WTC11 (cell line): ENCODE data around the gene KCNJ1. TPM values are rescaled to one million over a fixed set of nuclear protein-coding genes. Genes with fewer than 3 reads are reported as not detected.

Source experiments
- ATAC-seq: fragments of 200-7000 bp; cut with Tn5 transposase; 2 replicates; pipeline ENCODE4 v1.10.0; 2021; ENCODE audit warnings: mild to moderate bottlenecking, moderate library complexity
- CTCF ChIA-PET: fragments of 300-600 bp; sonication (Branson Sonifier 250); formaldehyde crosslinking; loops from one replicate; lab custom pipeline; 2021; ENCODE audit warnings: antibody characterized with exemption; lab: Charles Lee
- POLR2A ChIA-PET: fragments of 350-600 bp; sonication (Branson Sonifier 250); formaldehyde crosslinking; loops from one replicate; lab custom pipeline; 2021; ENCODE audit warnings: antibody characterized with exemption; lab: Charles Lee
- DNase-seq: peaks from one replicate; pipeline ENCODE4 v3.0.0; 2021; ENCODE audit warnings: low spot score
- H3K27ac Mint-ChIP-seq: 2 replicates; pipeline ENCODE4 v1.8.0; 2021; ENCODE audit warnings: mixed read lengths
- H3K27me3 Mint-ChIP-seq: 2 replicates; pipeline ENCODE4 v1.8.0; 2021; ENCODE audit warnings: low read depth, mild to moderate bottlenecking, moderate library complexity, mixed read lengths
- H3K36me3 Mint-ChIP-seq: 2 replicates; pipeline ENCODE4 v1.8.0; 2021; ENCODE audit warnings: mixed read lengths
- H3K4me1 Mint-ChIP-seq: 2 replicates; pipeline ENCODE4 v1.8.0; 2022; ENCODE audit warnings: mixed read lengths
- H3K4me3 Mint-ChIP-seq: 2 replicates; pipeline ENCODE4 v1.8.0; 2021; ENCODE audit warnings: mild to moderate bottlenecking, moderate library complexity, mixed read lengths
- H3K9me3 Mint-ChIP-seq: 2 replicates; pipeline ENCODE4 v1.8.0; 2021; ENCODE audit warnings: mixed read lengths
- ATF1 ChIP-seq: sonication (generic); formaldehyde crosslinking; IDR thresholded peaks from 2 replicates; pipeline ENCODE4 v1.8.1; 2023; ENCODE audit warnings: mild to moderate bottlenecking, moderate library complexity, missing genetic modification reagents
- ETV6 ChIP-seq: sonication (generic); formaldehyde crosslinking; IDR thresholded peaks from 2 replicates; pipeline ENCODE4 v1.8.1; 2022; ENCODE audit warnings: mild to moderate bottlenecking, missing genetic modification reagents
- NFE2L1 ChIP-seq: sonication (generic); formaldehyde crosslinking; IDR thresholded peaks from 2 replicates; pipeline ENCODE4 v1.8.1; 2023; ENCODE audit warnings: missing genetic modification reagents
- NFYB ChIP-seq: sonication (generic); formaldehyde crosslinking; conservative IDR thresholded peaks from 2 replicates; pipeline ENCODE4 v1.8.0; 2022; ENCODE audit warnings: low read depth, missing genetic modification reagents
- NR1H2 ChIP-seq: sonication (generic); formaldehyde crosslinking; IDR thresholded peaks from 2 replicates; pipeline ENCODE4 v1.9.0; 2021; ENCODE audit warnings: mild to moderate bottlenecking, moderate library complexity, missing genetic modification reagents
- NR2C2 ChIP-seq: sonication (generic); formaldehyde crosslinking; IDR thresholded peaks from 2 replicates; pipeline ENCODE4 v1.8.0; 2022; ENCODE audit warnings: mild to moderate bottlenecking, missing genetic modification reagents
- RORB ChIP-seq: fragments of 250-450 bp; sonication (Bioruptor Pico); IDR thresholded peaks from 2 replicates; pipeline ENCODE4 v1.9.0; 2021; ENCODE audit warnings: mild to moderate bottlenecking
- ZNF263 ChIP-seq: sonication (generic); formaldehyde crosslinking; IDR thresholded peaks from 2 replicates; pipeline ENCODE4 v1.8.1; 2022; ENCODE audit warnings: low read depth, mild to moderate bottlenecking, moderate library complexity, missing genetic modification reagents
- total RNA-seq: library from RNA; stranded (reverse); gene quantifications from 3 replicates; pipeline ENCODE4 v1.2.3, GENCODE V29; 2021
- TF ChIP-seq, protein P1 (sequence below): fragments of 250-450 bp; sonication (Bioruptor Pico); IDR thresholded peaks from 2 replicates; pipeline ENCODE4 v1.9.0; 2021; ENCODE audit warnings: mild to moderate bottlenecking
- TF ChIP-seq, protein P2 (sequence below): fragments of 250-450 bp; sonication (Bioruptor Pico); IDR thresholded peaks from 2 replicates; pipeline ENCODE4 v1.9.0; 2021; ENCODE audit warnings: mild to moderate bottlenecking
- TF ChIP-seq, protein P3 (sequence below): sonication (generic); formaldehyde crosslinking; IDR thresholded peaks from 2 replicates; pipeline ENCODE4 v1.8.0; 2022; ENCODE audit warnings: mild to moderate bottlenecking, missing genetic modification reagents
- TF ChIP-seq, protein P4 (sequence below): sonication (generic); formaldehyde crosslinking; IDR thresholded peaks from 2 replicates; pipeline ENCODE4 v1.8.0; 2023; ENCODE audit warnings: missing genetic modification reagents
- TF ChIP-seq, protein P5 (sequence below): fragments of 250-450 bp; sonication (Bioruptor Pico); IDR thresholded peaks from 2 replicates; pipeline ENCODE4 v1.9.0; 2021; ENCODE audit warnings: moderate library complexity, mild to moderate bottlenecking, inconsistent platforms, borderline replicate concordance
- TF ChIP-seq, protein P6 (sequence below): sonication (generic); formaldehyde crosslinking; IDR thresholded peaks from 2 replicates; pipeline ENCODE4 v1.8.1; 2023; ENCODE audit warnings: mild to moderate bottlenecking, missing genetic modification reagents
- TF ChIP-seq, protein P7 (sequence below): sonication (generic); formaldehyde crosslinking; IDR thresholded peaks from 2 replicates; pipeline ENCODE4 v1.8.1; 2023; ENCODE audit warnings: mild to moderate bottlenecking, missing genetic modification reagents, moderate library complexity
- TF ChIP-seq, protein P8 (sequence below): sonication (generic); formaldehyde crosslinking; IDR thresholded peaks from 2 replicates; pipeline ENCODE4 v1.8.1; 2022; ENCODE audit warnings: low read depth, missing genetic modification reagents, borderline replicate concordance
- TF ChIP-seq, protein P9 (sequence below): sonication (generic); formaldehyde crosslinking; IDR thresholded peaks from 2 replicates; pipeline ENCODE4 v1.8.0; 2022; ENCODE audit warnings: mild to moderate bottlenecking, missing genetic modification reagents
- TF ChIP-seq, protein P10 (sequence below): sonication (generic); formaldehyde crosslinking; IDR thresholded peaks from 2 replicates; pipeline ENCODE4 v1.8.0; 2023; ENCODE audit warnings: mild to moderate bottlenecking, missing genetic modification reagents

The KCNJ1 gene
- total RNA-seq, 1 experiment from 2014 or later: 0.24 TPM

DNA sequence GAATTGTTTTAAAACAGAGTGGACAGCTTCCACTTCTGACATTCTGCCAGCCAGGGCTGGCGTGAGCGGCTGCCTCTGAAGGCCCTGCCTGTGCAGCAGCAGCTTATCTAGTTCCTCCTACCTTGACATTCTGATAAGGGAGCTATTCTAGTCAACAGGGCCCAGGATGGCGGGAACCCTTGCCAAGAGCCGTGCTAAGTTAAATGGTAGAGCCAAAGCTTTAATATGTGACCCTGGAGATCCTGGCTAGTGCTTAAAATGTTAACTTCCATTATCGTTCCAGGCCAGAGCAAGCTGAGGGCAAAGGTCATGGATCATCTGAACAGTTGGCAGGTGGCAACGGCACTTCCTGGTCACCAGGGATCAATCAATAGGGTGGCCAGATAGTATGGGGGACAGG is 27.6 kb upstream of the KCNJ1 start (continued):
- TF ChIP-seq, protein P1, sequence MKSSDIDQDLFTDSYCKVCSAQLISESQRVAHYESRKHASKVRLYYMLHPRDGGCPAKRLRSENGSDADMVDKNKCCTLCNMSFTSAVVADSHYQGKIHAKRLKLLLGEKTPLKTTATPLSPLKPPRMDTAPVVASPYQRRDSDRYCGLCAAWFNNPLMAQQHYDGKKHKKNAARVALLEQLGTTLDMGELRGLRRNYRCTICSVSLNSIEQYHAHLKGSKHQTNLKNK (CRISPR knock-in tag): no peak

DNA sequence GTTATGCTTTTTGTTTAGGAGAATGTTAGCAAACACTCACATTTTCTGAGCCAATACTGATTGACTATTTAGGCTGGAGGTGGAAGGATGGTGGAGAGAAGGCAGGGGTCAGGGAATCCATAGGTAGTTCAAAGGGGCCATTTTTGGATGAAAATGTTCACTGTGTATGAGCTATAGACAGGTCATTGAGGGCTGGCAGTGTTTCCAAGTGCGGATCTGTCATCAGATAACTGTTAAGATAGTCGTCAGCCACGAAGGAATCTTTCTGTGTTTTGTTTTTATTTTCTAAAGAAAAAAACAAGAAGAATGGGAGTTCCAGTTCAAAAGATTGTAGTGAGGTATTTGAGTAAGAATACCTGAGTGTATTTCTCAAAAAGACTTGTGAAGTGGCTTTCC is 27.2 kb upstream of the KCNJ1 start:
- Mint-ChIP-seq H3K4me3 (no peak overlapping the region), H3K27ac (no peak overlapping the region), H3K4me1 (peaks cover 18% of the 10 kb centered on the region), H3K36me3 (no peaks in the 10 kb centered on the region), H3K27me3 (peaks cover 92% of the 10 kb centered on the region), H3K9me3 (no peaks in the 10 kb centered on the region)
- no peak for DNase-seq
- TF ChIP-seq, protein P2, sequence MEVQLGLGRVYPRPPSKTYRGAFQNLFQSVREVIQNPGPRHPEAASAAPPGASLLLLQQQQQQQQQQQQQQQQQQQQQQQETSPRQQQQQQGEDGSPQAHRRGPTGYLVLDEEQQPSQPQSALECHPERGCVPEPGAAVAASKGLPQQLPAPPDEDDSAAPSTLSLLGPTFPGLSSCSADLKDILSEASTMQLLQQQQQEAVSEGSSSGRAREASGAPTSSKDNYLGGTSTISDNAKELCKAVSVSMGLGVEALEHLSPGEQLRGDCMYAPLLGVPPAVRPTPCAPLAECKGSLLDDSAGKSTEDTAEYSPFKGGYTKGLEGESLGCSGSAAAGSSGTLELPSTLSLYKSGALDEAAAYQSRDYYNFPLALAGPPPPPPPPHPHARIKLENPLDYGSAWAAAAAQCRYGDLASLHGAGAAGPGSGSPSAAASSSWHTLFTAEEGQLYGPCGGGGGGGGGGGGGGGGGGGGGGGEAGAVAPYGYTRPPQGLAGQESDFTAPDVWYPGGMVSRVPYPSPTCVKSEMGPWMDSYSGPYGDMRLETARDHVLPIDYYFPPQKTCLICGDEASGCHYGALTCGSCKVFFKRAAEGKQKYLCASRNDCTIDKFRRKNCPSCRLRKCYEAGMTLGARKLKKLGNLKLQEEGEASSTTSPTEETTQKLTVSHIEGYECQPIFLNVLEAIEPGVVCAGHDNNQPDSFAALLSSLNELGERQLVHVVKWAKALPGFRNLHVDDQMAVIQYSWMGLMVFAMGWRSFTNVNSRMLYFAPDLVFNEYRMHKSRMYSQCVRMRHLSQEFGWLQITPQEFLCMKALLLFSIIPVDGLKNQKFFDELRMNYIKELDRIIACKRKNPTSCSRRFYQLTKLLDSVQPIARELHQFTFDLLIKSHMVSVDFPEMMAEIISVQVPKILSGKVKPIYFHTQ: no peak
- TF ChIP-seq, protein P3, sequence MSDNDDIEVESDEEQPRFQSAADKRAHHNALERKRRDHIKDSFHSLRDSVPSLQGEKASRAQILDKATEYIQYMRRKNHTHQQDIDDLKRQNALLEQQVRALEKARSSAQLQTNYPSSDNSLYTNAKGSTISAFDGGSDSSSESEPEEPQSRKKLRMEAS: no peak
- TF ChIP-seq NFYB (CRISPR knock-in tag) (no peak), NFE2L1 (no peak), NR2C2 (CRISPR knock-in tag) (no peak), ETV6 (no peak), NR1H2 (CRISPR knock-in tag) (no peak)
- TF ChIP-seq, protein P4, sequence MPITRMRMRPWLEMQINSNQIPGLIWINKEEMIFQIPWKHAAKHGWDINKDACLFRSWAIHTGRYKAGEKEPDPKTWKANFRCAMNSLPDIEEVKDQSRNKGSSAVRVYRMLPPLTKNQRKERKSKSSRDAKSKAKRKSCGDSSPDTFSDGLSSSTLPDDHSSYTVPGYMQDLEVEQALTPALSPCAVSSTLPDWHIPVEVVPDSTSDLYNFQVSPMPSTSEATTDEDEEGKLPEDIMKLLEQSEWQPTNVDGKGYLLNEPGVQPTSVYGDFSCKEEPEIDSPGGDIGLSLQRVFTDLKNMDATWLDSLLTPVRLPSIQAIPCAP (CRISPR knock-in tag): no peak
- TF ChIP-seq, protein P5, sequence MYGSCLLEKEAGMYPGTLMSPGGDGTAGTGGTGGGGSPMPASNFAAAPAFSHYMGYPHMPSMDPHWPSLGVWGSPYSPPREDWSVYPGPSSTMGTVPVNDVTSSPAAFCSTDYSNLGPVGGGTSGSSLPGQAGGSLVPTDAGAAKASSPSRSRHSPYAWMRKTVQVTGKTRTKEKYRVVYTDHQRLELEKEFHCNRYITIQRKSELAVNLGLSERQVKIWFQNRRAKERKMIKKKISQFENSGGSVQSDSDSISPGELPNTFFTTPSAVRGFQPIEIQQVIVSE (CRISPR knock-in tag): no peak
- TF ChIP-seq, protein P6, sequence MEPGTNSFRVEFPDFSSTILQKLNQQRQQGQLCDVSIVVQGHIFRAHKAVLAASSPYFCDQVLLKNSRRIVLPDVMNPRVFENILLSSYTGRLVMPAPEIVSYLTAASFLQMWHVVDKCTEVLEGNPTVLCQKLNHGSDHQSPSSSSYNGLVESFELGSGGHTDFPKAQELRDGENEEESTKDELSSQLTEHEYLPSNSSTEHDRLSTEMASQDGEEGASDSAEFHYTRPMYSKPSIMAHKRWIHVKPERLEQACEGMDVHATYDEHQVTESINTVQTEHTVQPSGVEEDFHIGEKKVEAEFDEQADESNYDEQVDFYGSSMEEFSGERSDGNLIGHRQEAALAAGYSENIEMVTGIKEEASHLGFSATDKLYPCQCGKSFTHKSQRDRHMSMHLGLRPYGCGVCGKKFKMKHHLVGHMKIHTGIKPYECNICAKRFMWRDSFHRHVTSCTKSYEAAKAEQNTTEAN (CRISPR knock-in tag): no peak
- TF ChIP-seq, protein P7, sequence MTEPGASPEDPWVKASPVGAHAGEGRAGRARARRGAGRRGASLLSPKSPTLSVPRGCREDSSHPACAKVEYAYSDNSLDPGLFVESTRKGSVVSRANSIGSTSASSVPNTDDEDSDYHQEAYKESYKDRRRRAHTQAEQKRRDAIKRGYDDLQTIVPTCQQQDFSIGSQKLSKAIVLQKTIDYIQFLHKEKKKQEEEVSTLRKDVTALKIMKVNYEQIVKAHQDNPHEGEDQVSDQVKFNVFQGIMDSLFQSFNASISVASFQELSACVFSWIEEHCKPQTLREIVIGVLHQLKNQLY (CRISPR knock-in tag): no peak
- TF ChIP-seq, protein P8, sequence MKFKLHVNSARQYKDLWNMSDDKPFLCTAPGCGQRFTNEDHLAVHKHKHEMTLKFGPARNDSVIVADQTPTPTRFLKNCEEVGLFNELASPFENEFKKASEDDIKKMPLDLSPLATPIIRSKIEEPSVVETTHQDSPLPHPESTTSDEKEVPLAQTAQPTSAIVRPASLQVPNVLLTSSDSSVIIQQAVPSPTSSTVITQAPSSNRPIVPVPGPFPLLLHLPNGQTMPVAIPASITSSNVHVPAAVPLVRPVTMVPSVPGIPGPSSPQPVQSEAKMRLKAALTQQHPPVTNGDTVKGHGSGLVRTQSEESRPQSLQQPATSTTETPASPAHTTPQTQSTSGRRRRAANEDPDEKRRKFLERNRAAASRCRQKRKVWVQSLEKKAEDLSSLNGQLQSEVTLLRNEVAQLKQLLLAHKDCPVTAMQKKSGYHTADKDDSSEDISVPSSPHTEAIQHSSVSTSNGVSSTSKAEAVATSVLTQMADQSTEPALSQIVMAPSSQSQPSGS (CRISPR knock-in tag): no peak
- POLR2A ChIA-PET: no interaction called here
- CTCF ChIA-PET: interaction anchor here (0.8 to 1.0 kb wide), 2 partner anchors 8 to 10 kb away, joined by 3 to 4 read pairs; no protein-coding TSS in a partner anchor
- ATAC-seq: no peak

DNA sequence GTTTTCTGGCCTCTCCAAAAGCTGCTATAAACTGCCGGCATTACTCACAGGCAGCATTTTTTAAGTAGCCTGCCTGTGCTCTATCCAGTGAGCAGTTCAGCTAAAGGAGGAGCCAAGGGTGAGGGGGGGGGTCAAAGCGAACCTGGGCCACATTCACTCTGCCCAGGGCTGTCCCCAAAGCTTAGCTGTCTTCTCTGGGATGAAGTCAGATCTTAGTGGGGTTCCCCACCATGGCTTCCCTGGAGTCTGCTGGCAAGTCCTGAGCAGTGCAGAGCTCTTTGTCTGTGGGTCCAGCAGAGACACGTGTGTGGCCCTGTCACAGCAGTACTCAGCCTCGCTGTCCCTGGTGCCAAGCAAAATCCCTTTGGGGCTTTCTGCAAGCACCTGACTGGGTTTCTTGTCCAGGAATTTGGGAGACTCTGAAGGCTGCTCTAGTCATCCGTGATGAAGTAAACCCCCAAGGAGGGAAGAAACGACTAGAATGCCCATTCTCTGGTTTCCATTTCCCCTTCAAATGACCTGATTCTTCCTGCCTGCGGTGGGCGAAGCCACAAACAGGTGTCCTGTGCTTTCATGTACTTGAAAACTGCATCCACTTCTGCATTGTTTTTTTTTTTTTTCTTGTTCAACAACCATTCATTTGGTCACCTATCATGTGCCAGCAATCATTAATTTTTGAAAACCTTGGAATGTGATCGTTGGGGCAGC is 26.6 kb upstream of the KCNJ1 start:
- ATAC-seq: no peak
- Mint-ChIP-seq H3K9me3 (no peaks in the 10 kb centered on the region), H3K4me1 (peaks cover 18% of the 10 kb centered on the region), H3K27me3 (peaks cover 92% of the 10 kb centered on the region), H3K4me3 (no peak overlapping the region), H3K36me3 (no peaks in the 10 kb centered on the region), H3K27ac (no peak overlapping the region)
- DNase-seq: no peak
- CTCF ChIA-PET: interaction anchor here (0.8 to 10.8 kb wide), 5 partner anchors 8 to 63 kb away, joined by 3 to 245 read pairs (median 4); no protein-coding TSS in a partner anchor
- POLR2A ChIA-PET: interaction anchor here (0.9 kb wide), 1 partner anchor 8 kb away, joined by 3 read pairs; no protein-coding TSS in a partner anchor
- TF ChIP-seq RORB (CRISPR knock-in tag): no peak
- TF ChIP-seq ZNF263 (CRISPR knock-in tag): no peak
- TF ChIP-seq NR1H2 (CRISPR knock-in tag): no peak
- TF ChIP-seq, protein P9, sequence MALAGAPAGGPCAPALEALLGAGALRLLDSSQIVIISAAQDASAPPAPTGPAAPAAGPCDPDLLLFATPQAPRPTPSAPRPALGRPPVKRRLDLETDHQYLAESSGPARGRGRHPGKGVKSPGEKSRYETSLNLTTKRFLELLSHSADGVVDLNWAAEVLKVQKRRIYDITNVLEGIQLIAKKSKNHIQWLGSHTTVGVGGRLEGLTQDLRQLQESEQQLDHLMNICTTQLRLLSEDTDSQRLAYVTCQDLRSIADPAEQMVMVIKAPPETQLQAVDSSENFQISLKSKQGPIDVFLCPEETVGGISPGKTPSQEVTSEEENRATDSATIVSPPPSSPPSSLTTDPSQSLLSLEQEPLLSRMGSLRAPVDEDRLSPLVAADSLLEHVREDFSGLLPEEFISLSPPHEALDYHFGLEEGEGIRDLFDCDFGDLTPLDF (CRISPR knock-in tag): no peak
- TF ChIP-seq, protein P10, sequence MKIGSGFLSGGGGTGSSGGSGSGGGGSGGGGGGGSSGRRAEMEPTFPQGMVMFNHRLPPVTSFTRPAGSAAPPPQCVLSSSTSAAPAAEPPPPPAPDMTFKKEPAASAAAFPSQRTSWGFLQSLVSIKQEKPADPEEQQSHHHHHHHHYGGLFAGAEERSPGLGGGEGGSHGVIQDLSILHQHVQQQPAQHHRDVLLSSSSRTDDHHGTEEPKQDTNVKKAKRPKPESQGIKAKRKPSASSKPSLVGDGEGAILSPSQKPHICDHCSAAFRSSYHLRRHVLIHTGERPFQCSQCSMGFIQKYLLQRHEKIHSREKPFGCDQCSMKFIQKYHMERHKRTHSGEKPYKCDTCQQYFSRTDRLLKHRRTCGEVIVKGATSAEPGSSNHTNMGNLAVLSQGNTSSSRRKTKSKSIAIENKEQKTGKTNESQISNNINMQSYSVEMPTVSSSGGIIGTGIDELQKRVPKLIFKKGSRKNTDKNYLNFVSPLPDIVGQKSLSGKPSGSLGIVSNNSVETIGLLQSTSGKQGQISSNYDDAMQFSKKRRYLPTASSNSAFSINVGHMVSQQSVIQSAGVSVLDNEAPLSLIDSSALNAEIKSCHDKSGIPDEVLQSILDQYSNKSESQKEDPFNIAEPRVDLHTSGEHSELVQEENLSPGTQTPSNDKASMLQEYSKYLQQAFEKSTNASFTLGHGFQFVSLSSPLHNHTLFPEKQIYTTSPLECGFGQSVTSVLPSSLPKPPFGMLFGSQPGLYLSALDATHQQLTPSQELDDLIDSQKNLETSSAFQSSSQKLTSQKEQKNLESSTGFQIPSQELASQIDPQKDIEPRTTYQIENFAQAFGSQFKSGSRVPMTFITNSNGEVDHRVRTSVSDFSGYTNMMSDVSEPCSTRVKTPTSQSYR (CRISPR knock-in tag): no peak
- TF ChIP-seq ATF1 (CRISPR knock-in tag): no peak
